GM19328 (cell line): ENCODE measurements around the gene MYMK.

ENCODE experiments used
- ATAC-seq: cut with Tn5 transposase; IDR thresholded peaks from one replicate; pipeline ENCODE4 v1.9.1; 2021; ENCODE audit warnings: mild to moderate bottlenecking, moderate library complexity; ENCODE audit not compliant: unreplicated experiment

The MYMK gene

GRCh38 chr9:133470988-133471387 lies 53.8 kb downstream of the MYMK start:
- no peak for ATAC-seq

DNA sequence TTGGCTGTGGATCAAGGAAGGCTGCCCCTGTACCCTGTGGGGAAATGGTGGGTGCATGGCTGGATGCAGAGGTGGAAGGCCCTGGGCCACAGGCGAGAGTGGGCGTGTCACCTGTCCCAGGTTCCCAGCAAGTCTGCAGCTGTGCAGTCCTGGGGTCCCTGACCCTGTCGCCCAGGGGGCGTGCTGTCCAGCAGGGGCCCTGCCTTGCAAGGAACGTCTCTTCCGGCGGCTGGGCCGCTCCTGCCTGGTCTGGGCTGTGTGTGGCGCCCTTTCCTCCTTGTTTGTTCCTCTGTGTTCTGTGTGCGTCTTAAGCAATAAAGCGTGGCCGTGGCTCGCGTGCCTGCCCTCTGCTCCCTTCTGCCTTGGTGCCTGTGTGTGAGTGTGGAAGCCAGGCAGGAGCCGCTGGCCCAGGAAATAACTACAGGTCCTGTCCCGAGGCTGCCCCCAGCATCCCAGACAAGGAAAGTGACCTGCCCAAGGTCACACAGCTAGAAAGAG lies 54.3 kb downstream of the MYMK start:
- no peak for ATAC-seq

GRCh38 chr9:133468777-133469421 lies 55.9 kb downstream of the MYMK start:
- ATAC-seq = no peak

DNA sequence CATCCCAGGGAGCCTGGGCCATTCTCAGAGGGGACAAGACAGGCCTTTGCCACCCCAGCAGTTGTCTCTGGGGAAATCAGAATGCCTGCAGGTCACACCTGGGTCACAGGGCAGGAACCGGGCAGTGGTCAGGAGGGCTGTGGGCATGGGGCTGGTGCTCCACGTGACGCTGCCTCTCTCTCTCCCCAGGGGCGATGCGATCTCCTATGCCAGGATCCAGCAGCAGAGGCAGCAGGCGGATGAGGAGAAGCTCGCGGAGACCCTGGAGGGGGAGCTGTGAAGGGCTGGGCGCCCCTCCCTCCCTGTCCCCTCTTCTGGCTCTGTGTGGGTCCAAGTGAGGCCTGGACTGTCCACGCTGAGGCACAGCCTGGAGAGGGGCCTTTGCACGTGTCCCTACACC lies 56.4 kb downstream of the MYMK start:
- no peak for ATAC-seq

DNA sequence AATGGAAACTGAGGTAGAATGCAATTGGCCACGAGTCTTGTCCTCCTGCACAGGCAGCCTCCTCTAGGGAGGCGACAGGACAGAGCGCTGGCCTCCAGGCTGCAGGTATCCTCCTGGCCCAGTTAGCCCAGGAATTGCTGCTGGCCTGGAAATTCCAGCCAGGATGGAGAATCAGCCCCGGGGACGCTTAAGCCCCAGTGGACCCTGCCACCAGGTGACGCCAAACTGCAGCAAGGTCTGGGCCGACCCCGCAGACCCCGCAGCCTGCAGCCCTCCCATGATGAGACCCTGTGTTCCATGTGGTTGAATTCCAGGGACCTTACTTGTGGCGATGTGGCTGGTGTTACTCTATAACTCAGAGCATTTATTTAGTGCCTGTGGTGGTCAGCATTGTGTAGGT lies 57.7 kb downstream of the MYMK start:
- no peak for ATAC-seq

DNA sequence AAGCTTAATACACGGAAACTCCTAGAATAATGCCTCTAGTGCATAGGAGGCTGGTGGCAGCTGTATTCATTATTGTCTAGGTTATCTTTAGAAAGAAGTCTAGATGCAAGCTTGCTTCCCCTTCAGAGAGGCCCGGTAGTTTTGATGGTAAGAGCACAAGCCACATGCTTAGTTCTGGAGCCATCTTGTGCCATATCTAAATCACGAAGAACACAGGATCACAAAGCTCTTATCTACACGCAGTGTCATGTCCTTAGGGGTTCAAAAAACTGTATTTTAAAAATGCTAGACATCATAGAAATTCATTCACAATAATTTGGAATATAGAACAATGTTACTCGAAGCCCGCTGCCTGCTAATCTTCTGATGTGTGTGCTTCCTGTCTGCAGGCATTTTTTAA lies 58.8 kb downstream of the MYMK start:
- no peak for ATAC-seq

GRCh38 chr9:133464638-133465037 lies 60.1 kb downstream of the MYMK start:
- ATAC-seq = no peak
